Pancreas (tissue), 10 donors: Measurements from ENCODE around the gene TRPM8. TPM values are rescaled to one million over a fixed set of nuclear protein-coding genes. Genes with fewer than 3 reads are reported as not detected.

Experiments used
- ATAC-seq, 4 donors: fragments of 200-7000 bp; cut with Tn5 transposase; one replicate each; pipeline versions ENCODE4 v1.8.0 to v1.9.1; 2020; ENCODE audit warnings: mild to moderate bottlenecking in 4 of 4, moderate library complexity in 4 of 4
- DNase-seq, 6 donors: peaks; one replicate each; pipeline ENCODE4 v3.0.0-alpha.2; 2020
- FAIRE-seq: peaks from 2 replicates; lab custom pipeline; 2012; peaks lifted over from hg19 to GRCh38; lab: Jason Lieb, UNC
- H3K27ac ChIP-seq, 4 donors: fragments of 200-600 bp; sonication (generic); 1 replicate in 3 of 4; 2 replicates in 1 of 4; pipeline versions ENCODE4 v1.5.0 to v1.8.0; 2020
- H3K27me3 ChIP-seq, 4 donors: fragments of 200-600 bp; one replicate each; pipeline ENCODE4 v1.8.0; 2021
- H3K36me3 ChIP-seq, 3 donors: fragments of 200-600 bp; sonication (generic) in 1 of 3; one replicate each; pipeline versions ENCODE4 v1.5.0 to v1.8.0; 2020 to 2021
- H3K4me1 ChIP-seq, 3 donors: fragments of 200-600 bp; one replicate each; pipeline ENCODE4 v1.8.0; 2021
- H3K4me3 ChIP-seq, 4 donors: fragments of 200-600 bp; sonication (generic) in 2 of 4; one replicate each; pipeline versions ENCODE4 v1.5.0 to v1.8.0; 2020 to 2021
- H3K9me3 ChIP-seq, 4 donors: fragments of 200-600 bp; one replicate each; pipeline ENCODE4 v1.8.0; 2021
- WGBS, 2 donors: extraction: QIAGEN DNeasy Blood & Tissue Kit; methylation state at CpG; one replicate each; pipeline ENCODE4 v1.1.7; 2013; 5-methylcytosine and 5-hydroxymethylcytosine counted together
- intact Hi-C, 3 donors: fragments of 100-400 bp; cut with DNase I; formaldehyde crosslinking; loops; one replicate each; pipeline versions ENCODE4 v1.11.1 to v1.14.2; 2022
- polyA plus RNA-seq, 2 donors: library from polyadenylated mRNA; stranded (reverse); fragments of 200-250 nt; gene quantifications; one replicate each; pipeline ENCODE4 v1.2.3, GENCODE V29; 2013
- total RNA-seq, 6 donors: library from RNA; stranded (reverse); fragmentation: NEBNext Ultra II Directional in 4 of 6; extraction: Animal tissue kit (Norgen Biotek cat#: 25700) in 4 of 6; gene quantifications; one replicate each; pipeline versions ENCODE4 v1.2.1 to v1.2.4, GENCODE V29; 2021 to 2023
- TF ChIP-seq, protein P1 (sequence below), 4 donors: fragments of 200-600 bp; sonication (generic) in 3 of 4; IDR thresholded peaks; one replicate each; pipeline versions ENCODE4 v1.5.0 to v1.8.0; 2021; ENCODE audit warnings: antibody characterized with exemption in 4 of 4
- donor health status: healthy with polysubstance abuse.
- donor health status: DM: no; HTN: no; CAD: no; lungs with moderate emphysema.
- donor health status: DM: no; HTN: no; CAD: no.
- donor health status: control.
- donor health status: control.
- donor health status: Bipolar disorder and iron deficiency.
- donor health status: DM: yes; HTN: yes; CAD: no.
- donor health status: DM: no; HTN: no; CAD: no.
- donor health status: DM: no; HTN: no; CAD: no.
- donor health status: DM: yes; HTN: yes; CAD: no.

TRPM8 gene
- total and polyA plus RNA-seq, 8 donors = 0.08 to 1.00 (median 0.23) TPM; not detected in 1

DNA sequence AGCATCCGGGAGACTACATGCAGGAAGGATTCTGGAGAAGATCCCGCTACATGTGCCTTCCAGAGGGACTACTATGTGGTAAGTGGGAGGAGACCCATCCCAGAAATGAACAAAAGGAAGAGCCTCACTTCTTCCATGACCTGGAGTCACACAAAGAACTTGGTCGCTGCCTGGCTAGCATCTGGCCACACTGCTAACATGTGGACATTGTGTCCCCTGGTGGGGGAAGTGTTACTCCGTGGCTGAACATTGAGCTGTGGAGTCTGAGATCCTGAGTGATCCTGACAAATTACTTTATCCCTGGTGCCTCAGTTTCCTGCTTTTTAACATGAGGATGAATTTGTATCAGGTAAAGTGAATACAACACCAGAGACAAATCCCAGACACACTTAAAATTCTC is 141.7 kb downstream of the TRPM8 start:
- Histone ChIP-seq H3K4me1 (no peaks in the 10 kb centered on the region), H3K27ac (no peak overlapping the region), H3K9me3 (no peaks in the 10 kb centered on the region), H3K27me3 (no peaks in the 10 kb centered on the region), H3K4me3 (no peak overlapping the region), H3K36me3 (no peaks in the 10 kb centered on the region)
- FAIRE-seq (no peak), ATAC-seq (no peak), DNase-seq (no peak)
- WGBS, 2 donors = 61 to 78% methylated on average over 4 of the region's 4 CpGs
- TF ChIP-seq, protein P1, sequence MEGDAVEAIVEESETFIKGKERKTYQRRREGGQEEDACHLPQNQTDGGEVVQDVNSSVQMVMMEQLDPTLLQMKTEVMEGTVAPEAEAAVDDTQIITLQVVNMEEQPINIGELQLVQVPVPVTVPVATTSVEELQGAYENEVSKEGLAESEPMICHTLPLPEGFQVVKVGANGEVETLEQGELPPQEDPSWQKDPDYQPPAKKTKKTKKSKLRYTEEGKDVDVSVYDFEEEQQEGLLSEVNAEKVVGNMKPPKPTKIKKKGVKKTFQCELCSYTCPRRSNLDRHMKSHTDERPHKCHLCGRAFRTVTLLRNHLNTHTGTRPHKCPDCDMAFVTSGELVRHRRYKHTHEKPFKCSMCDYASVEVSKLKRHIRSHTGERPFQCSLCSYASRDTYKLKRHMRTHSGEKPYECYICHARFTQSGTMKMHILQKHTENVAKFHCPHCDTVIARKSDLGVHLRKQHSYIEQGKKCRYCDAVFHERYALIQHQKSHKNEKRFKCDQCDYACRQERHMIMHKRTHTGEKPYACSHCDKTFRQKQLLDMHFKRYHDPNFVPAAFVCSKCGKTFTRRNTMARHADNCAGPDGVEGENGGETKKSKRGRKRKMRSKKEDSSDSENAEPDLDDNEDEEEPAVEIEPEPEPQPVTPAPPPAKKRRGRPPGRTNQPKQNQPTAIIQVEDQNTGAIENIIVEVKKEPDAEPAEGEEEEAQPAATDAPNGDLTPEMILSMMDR (IDR thresholded peaks at IDR 0.05) = no peak
- intact Hi-C loops = no loop called here

DNA sequence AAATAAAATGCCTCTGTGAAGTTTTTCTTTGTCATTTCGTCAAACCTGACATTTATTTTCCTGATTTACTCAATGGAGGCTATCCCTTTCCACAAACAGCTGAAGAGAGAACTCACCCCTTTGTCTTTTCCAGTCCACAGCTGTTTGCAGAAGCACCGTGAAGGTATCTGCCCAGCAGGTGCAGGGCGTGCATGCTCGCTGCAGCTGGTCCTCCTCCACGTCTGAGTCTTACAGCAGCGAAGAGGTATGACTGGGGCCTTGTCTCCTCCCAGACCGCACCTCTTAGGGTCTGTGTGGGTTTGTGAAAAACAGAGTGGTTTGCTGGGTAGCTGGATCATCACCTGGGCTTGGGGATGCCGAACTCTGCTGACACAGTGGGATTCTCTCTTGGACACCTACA is 143.1 kb downstream of the TRPM8 start:
- no peaks in the 10 kb centered on the region for H3K4me1 ChIP-seq
- 67 to 79% methylated on average over 8 of the region's 8 CpGs for WGBS, 2 donors
- H3K9me3 ChIP-seq = no peaks in the 10 kb centered on the region
- no peak for FAIRE-seq
- TF ChIP-seq, protein P1 (IDR thresholded peaks at IDR 0.05) = no peak
- no peak for DNase-seq
- no peak for ATAC-seq
- H3K27me3 ChIP-seq = no peaks in the 10 kb centered on the region
- no peak overlapping the region for H3K27ac ChIP-seq
- intact Hi-C loops = no loop called here
- no peak overlapping the region for H3K4me3 ChIP-seq
- H3K36me3 ChIP-seq = no peaks in the 10 kb centered on the region

DNA sequence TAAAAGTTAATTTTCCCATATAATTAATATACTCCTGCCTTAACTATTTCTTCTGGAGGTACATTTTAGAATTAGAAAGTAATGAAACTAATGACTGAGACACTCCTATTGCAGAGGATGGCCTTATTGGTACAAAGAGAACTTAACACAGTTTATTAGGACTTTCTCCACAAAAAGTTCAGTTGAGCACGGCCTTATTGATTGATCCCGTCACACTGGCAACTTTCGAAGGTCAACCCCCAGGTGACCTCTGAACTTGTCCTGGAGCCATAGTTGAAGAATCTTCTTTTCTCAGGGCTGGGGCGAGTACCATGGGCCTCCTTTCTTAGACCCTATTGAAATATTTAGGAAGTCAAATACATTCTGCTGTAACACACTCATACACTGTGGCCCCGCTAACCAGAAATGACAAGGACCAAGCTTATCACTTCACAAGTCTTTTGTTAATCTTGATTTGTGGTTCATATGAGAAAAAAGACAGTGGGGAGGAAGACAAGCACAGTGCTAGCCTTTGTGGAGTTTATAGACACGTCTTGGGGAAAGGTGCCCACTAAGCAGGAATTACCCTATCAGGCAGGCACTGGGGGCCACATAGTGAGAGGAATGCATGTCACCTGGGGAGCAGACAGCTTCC is 144.6 kb downstream of the TRPM8 start:
- DNase-seq (no peak), ATAC-seq (no peak), FAIRE-seq (no peak)
- no peaks in the 10 kb centered on the region for H3K4me1 ChIP-seq
- intact Hi-C loops = no loop called here
- H3K27ac ChIP-seq = no peak overlapping the region
- H3K27me3 ChIP-seq = no peaks in the 10 kb centered on the region
- no peaks in the 10 kb centered on the region for H3K36me3 ChIP-seq
- no peaks in the 10 kb centered on the region for H3K9me3 ChIP-seq
- H3K4me3 ChIP-seq = no peak overlapping the region
- WGBS, 2 donors = 51 to 70% methylated on average over 6 of the region's 6 CpGs
- TF ChIP-seq, protein P1 (IDR thresholded peaks at IDR 0.05) = no peak

DNA sequence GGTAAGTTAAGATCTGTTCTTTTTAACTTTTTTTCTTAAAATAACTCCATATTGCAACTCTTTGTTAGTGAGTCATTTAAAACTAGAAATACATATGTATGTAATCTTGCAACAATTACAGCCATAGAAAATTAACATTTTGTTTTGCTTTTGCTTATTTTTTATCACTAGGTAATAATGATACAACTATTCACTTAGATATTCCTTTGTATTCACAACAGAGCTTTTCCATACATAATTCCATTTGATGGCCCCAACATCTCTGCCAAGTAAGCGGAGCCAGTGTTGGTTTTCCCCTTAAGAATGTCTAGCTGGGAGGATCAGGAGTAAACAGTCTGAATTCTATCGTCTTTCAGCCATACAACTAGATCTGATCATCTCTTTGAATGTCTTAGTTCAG is 149.4 kb downstream of the TRPM8 start:
- no peak for DNase-seq
- Histone ChIP-seq H3K36me3 (no peaks in the 10 kb centered on the region), H3K9me3 (no peaks in the 10 kb centered on the region), H3K27me3 (no peaks in the 10 kb centered on the region), H3K4me1 (no peaks in the 10 kb centered on the region), H3K27ac (no peak overlapping the region), H3K4me3 (no peak overlapping the region)
- WGBS, 2 donors = 76 to 77% methylated on average over 2 of the region's 2 CpGs
- no peak for FAIRE-seq
- intact Hi-C loops = no loop called here
- TF ChIP-seq, protein P1 (IDR thresholded peaks at IDR 0.05) = no peak
- ATAC-seq = no peak

Other genes starting within 250 kb of the TRPM8 start
- under 1 TPM in 1 of 6 donors, not detected in 5; 0.09 TPM for gene UGT1A9, start 245.5 kb upstream of the TRPM8 start, total RNA-seq
- not detected for gene UGT1A9, start 245.5 kb upstream of the TRPM8 start, polyA plus RNA-seq
- gene UGT1A7, start 235.5 kb upstream of the TRPM8 start, total RNA-seq = not detected
- not detected for gene UGT1A7, start 235.5 kb upstream of the TRPM8 start, polyA plus RNA-seq
- gene UGT1A6, start 224.5 kb upstream of the TRPM8 start, total RNA-seq = under 1 TPM in 1 of 6 donors, not detected in 5; 0.69 TPM
- gene UGT1A6, start 224.5 kb upstream of the TRPM8 start, polyA plus RNA-seq = under 1 TPM in 1 of 2 donors, not detected in 1; 0.05 TPM
- gene UGT1A5, start 204.5 kb upstream of the TRPM8 start, total RNA-seq = not detected
- gene UGT1A5, start 204.5 kb upstream of the TRPM8 start, polyA plus RNA-seq = not detected
- under 1 TPM in 1 of 6 donors, not detected in 5; 0.19 TPM for gene UGT1A4, start 198.6 kb upstream of the TRPM8 start, total RNA-seq
- not detected for gene UGT1A4, start 198.6 kb upstream of the TRPM8 start, polyA plus RNA-seq
- gene UGT1A3, start 188.3 kb upstream of the TRPM8 start, total RNA-seq = not detected
- gene UGT1A3, start 188.3 kb upstream of the TRPM8 start, polyA plus RNA-seq = not detected
- gene UGT1A1, start 157.1 kb upstream of the TRPM8 start, total RNA-seq = under 1 TPM in 1 of 6 donors, not detected in 5; 0.28 TPM
- not detected for gene UGT1A1, start 157.1 kb upstream of the TRPM8 start, polyA plus RNA-seq
- not detected for gene MROH2A, start 139.0 kb upstream of the TRPM8 start, total RNA-seq
- gene MROH2A, start 139.0 kb upstream of the TRPM8 start, polyA plus RNA-seq = not detected
- gene HJURP, start 62.8 kb upstream of the TRPM8 start, total RNA-seq = 1 to 10 TPM in 1 of 6 donors, under 1 TPM in 2, not detected in 3; 0.47 to 1.2 (median 0.58) TPM
- under 1 TPM; 0.16 to 0.34 TPM for gene HJURP, start 62.8 kb upstream of the TRPM8 start, polyA plus RNA-seq
- not detected for gene SPP2, start 133.3 kb downstream of the TRPM8 start, total RNA-seq
- not detected for gene SPP2, start 133.3 kb downstream of the TRPM8 start, polyA plus RNA-seq